ENCODE measurements around the gene FRAT2. TPM values are rescaled to one million over a fixed set of nuclear protein-coding genes. Genes with fewer than 3 reads are reported as not detected.

The FRAT2 gene
- total RNA-seq, 1 experiment from 2014 or later, result 16.7 TPM

DNA sequence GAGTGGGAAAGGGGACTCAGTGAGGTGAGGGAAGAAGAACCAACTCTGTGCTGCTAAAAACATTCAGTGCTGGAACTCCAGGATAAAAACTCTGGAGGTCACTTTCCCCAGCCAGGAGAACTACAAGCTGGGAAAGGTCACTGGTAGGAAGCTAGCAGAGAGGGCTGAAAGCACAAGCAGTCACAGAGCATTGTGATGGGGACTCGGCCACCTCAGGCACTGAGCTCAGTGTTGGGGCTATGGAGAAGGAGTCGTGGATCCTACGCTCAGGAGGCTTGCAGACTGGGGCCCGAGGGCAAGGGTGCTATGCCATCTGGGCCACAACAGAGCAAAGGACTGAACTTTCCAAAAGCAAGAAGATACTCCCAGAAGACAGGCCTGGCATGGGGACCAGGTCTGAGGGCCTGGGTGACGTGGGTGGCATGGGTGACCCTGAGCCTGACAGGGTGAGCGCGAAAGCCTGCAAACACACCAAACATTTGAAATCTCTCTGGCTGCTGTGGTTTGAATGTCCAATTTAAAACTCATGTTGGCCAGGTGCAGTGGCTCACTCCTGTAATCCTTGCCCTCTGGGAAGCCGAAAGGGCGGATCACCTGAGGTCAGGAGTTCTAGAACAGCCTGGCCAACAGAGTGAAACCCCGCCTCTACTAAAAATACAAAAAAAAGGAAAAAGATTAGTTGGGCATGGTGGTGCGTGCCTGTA, 32.3 kb downstream of the FRAT2 start:
- H3K4me1 ChIP-seq (ENCODE audit: control insufficient read depth, insufficient read depth, low read length), result no peaks in the 10 kb centered on the region
- peak overlapping the region; percentile 12; the same call in 1 of the 2 replicates for H3K27ac ChIP-seq (ENCODE audit: low read length)
- no peaks in the 10 kb centered on the region for H3K9me3 ChIP-seq (ENCODE audit: control insufficient read depth, insufficient read depth, low read depth, low read length)
- H3K4me3 ChIP-seq (ENCODE audit: low read depth in 2 of 2, low read length in 2 of 2), result no peak overlapping the region
- POLR2A ChIA-PET, result no interaction called here
- H3K36me3 ChIP-seq (ENCODE audit: control insufficient read depth, insufficient read depth, low read length), result no peaks in the 10 kb centered on the region
- BruUV-seq (replicated peaks), result no TSS peak
- DNase-seq (ENCODE audit: low read depth, low spot score) (no peak), ATAC-seq (peak; percentile 53; the same call in 1 of the 2 replicates)
- intact Hi-C loops (cut with micrococcal nuclease; ENCODE audit: unreplicated experiment) (no loop called here), in situ Hi-C loops (cut with HindIII; ENCODE audit: low pct_unique_long_range_greater_than_20kb, low sequenced_read_pairs) (no loop called here)
- H3K27me3 ChIP-seq (ENCODE audit: control insufficient read depth, insufficient read depth, low read length), result no peaks in the 10 kb centered on the region
- CTCF ChIA-PET, result interaction anchor here (0.7 kb wide), 1 partner anchor 225 kb away, joined by 4 read pairs; no protein-coding TSS in a partner anchor
- TF ChIP-seq TCF7L2 (IDR thresholded peaks at IDR 0.05; ENCODE audit: low read depth, low read length) (no peak), POLR2AphosphoS5 (IDR thresholded peaks at IDR 0.05; ENCODE audit: low read depth, low read length) (no peak), SIN3A (IDR thresholded peaks at IDR 0.05; ENCODE audit: borderline replicate concordance, insufficient read depth, low read depth, low read length) (no peak)
- TF ChIP-seq, protein P1, sequence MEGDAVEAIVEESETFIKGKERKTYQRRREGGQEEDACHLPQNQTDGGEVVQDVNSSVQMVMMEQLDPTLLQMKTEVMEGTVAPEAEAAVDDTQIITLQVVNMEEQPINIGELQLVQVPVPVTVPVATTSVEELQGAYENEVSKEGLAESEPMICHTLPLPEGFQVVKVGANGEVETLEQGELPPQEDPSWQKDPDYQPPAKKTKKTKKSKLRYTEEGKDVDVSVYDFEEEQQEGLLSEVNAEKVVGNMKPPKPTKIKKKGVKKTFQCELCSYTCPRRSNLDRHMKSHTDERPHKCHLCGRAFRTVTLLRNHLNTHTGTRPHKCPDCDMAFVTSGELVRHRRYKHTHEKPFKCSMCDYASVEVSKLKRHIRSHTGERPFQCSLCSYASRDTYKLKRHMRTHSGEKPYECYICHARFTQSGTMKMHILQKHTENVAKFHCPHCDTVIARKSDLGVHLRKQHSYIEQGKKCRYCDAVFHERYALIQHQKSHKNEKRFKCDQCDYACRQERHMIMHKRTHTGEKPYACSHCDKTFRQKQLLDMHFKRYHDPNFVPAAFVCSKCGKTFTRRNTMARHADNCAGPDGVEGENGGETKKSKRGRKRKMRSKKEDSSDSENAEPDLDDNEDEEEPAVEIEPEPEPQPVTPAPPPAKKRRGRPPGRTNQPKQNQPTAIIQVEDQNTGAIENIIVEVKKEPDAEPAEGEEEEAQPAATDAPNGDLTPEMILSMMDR (IDR thresholded peaks at IDR 0.05), result no peak
- TF ChIP-seq, protein P2, sequence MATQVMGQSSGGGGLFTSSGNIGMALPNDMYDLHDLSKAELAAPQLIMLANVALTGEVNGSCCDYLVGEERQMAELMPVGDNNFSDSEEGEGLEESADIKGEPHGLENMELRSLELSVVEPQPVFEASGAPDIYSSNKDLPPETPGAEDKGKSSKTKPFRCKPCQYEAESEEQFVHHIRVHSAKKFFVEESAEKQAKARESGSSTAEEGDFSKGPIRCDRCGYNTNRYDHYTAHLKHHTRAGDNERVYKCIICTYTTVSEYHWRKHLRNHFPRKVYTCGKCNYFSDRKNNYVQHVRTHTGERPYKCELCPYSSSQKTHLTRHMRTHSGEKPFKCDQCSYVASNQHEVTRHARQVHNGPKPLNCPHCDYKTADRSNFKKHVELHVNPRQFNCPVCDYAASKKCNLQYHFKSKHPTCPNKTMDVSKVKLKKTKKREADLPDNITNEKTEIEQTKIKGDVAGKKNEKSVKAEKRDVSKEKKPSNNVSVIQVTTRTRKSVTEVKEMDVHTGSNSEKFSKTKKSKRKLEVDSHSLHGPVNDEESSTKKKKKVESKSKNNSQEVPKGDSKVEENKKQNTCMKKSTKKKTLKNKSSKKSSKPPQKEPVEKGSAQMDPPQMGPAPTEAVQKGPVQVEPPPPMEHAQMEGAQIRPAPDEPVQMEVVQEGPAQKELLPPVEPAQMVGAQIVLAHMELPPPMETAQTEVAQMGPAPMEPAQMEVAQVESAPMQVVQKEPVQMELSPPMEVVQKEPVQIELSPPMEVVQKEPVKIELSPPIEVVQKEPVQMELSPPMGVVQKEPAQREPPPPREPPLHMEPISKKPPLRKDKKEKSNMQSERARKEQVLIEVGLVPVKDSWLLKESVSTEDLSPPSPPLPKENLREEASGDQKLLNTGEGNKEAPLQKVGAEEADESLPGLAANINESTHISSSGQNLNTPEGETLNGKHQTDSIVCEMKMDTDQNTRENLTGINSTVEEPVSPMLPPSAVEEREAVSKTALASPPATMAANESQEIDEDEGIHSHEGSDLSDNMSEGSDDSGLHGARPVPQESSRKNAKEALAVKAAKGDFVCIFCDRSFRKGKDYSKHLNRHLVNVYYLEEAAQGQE (IDR thresholded peaks at IDR 0.05; ENCODE audit: insufficient read depth in 1 of 2, low read depth in 2 of 2, low read length in 1 of 2), result no peak

DNA sequence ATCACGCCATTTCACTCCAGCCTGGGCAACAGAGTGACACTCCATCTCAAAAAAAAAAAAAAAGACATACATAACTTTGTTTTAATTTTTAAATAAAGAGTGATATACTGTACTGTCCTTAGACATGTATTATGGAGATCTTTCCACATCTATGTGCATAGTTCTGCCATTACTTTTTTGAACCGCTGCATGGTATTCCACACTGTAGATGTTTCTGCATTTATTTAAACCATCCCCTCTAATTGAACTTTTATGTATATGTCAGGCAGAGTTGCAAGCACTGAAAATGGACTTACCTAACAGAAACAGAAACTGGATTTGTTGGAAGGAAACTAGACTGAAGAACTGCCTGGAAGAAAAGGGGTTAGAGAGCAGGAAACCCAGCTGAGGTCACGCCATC, 33.5 kb downstream of the FRAT2 start:
- BruUV-seq (replicated peaks), result no TSS peak
- intact Hi-C loops (cut with micrococcal nuclease; ENCODE audit: unreplicated experiment), result no loop called here
- H3K27ac ChIP-seq (ENCODE audit: low read length), result no peak overlapping the region

More for the DNA sequence above, 33.5 kb downstream of the FRAT2 start:
- Histone ChIP-seq H3K36me3 (ENCODE audit: control insufficient read depth, insufficient read depth, low read length) (no peaks in the 10 kb centered on the region), H3K27me3 (ENCODE audit: control insufficient read depth, insufficient read depth, low read length) (no peaks in the 10 kb centered on the region), H3K4me1 (ENCODE audit: control insufficient read depth, insufficient read depth, low read length) (no peaks in the 10 kb centered on the region), H3K9me3 (ENCODE audit: control insufficient read depth, insufficient read depth, low read depth, low read length) (no peaks in the 10 kb centered on the region), H3K4me3 (ENCODE audit: low read depth in 2 of 2, low read length in 2 of 2) (no peak overlapping the region)
- CTCF ChIA-PET, result no interaction called here
- in situ Hi-C loops (cut with HindIII; ENCODE audit: low pct_unique_long_range_greater_than_20kb, low sequenced_read_pairs), result no loop called here
- no peak for TF ChIP-seq TCF7L2 (IDR thresholded peaks at IDR 0.05; ENCODE audit: low read depth, low read length)
- no peak for TF ChIP-seq POLR2AphosphoS5 (IDR thresholded peaks at IDR 0.05; ENCODE audit: low read depth, low read length)
- no peak for TF ChIP-seq SIN3A (IDR thresholded peaks at IDR 0.05; ENCODE audit: borderline replicate concordance, insufficient read depth, low read depth, low read length)
- TF ChIP-seq, protein P2 (IDR thresholded peaks at IDR 0.05; ENCODE audit: insufficient read depth in 1 of 2, low read depth in 2 of 2, low read length in 1 of 2), result no peak
- TF ChIP-seq, protein P1 (IDR thresholded peaks at IDR 0.05), result no peak
- POLR2A ChIA-PET, result no interaction called here
- ATAC-seq, result no peak
- no peak for DNase-seq (ENCODE audit: low read depth, low spot score)
